ENCODE measurements around the gene SERPINB13.
A peak's percentile ranks its signal among the peaks of the same experiment; 100 is the strongest.

Gene SERPINB13

GRCh38 chr18:63575681-63576080 is 11.5 kb upstream of the SERPINB13 start:
- no peak overlapping the region for H2AK5ac ChIP-seq (ENCODE audit: low read depth, low read length)
- H3K79me1 ChIP-seq (ENCODE audit: low read depth, low read length), result no peaks in the 10 kb centered on the region
- no peak overlapping the region for H3K4me3 ChIP-seq (ENCODE audit: low read length in 2 of 2)
- H3K27ac ChIP-seq (replicated peaks; ENCODE audit: low read length), result no peak overlapping the region
- H3K9ac ChIP-seq (ENCODE audit: low read depth, low read length, poor library complexity), result no peak overlapping the region
- no peak overlapping the region for H3K23ac ChIP-seq (ENCODE audit: low read depth, low read length, poor library complexity)
- DNase-seq (ENCODE audit: low spot score), result no peak
- no peaks in the 10 kb centered on the region for H3K4me1 ChIP-seq (ENCODE audit: control insufficient read depth in 2 of 2, insufficient read depth in 1 of 2, low read depth in 1 of 2, low read length in 2 of 2)
- no peak overlapping the region for H2BK120ac ChIP-seq (ENCODE audit: low read depth, low read length)
- no peak overlapping the region for H4K8ac ChIP-seq (ENCODE audit: low read depth, low read length)
- H3K9me3 ChIP-seq (replicated peaks in 1 of 2; ENCODE audit: control insufficient read depth in 2 of 2, insufficient read depth in 1 of 2, low read depth in 1 of 2, low read length in 2 of 2), result no peaks in the 10 kb centered on the region
- no peak overlapping the region for H2BK5ac ChIP-seq (ENCODE audit: low read length)
- H3K27me3 ChIP-seq (ENCODE audit: control insufficient read depth in 3 of 3, insufficient read depth in 3 of 3, low read depth in 1 of 3, low read length in 3 of 3), result no peaks in the 10 kb centered on the region
- H4K91ac ChIP-seq (ENCODE audit: low read depth, low read length, poor library complexity), result no peak overlapping the region
- H2AFZ ChIP-seq (ENCODE audit: low read length), result no peak overlapping the region
- H3K4ac ChIP-seq (ENCODE audit: low read length), result no peak overlapping the region
- H2BK12ac ChIP-seq (ENCODE audit: low read length), result no peak overlapping the region
- no peak overlapping the region for H3K4me2 ChIP-seq (ENCODE audit: insufficient read depth, low read length, poor library complexity, severe bottlenecking)
- H2BK15ac ChIP-seq (ENCODE audit: low read length), result no peak overlapping the region
- no peaks in the 10 kb centered on the region for H3K36me3 ChIP-seq (replicated peaks in 1 of 2; ENCODE audit: control insufficient read depth in 2 of 2, insufficient read depth in 2 of 2, low read length in 2 of 2)
- no peak overlapping the region for H3K18ac ChIP-seq (ENCODE audit: low read length)
- H3K14ac ChIP-seq (ENCODE audit: low read length), result no peak overlapping the region

- H3K23ac ChIP-seq (ENCODE audit: low read depth, low read length, poor library complexity), result no peak overlapping the region
- H3K36me3 ChIP-seq (replicated peaks in 1 of 2; ENCODE audit: control insufficient read depth in 2 of 2, insufficient read depth in 2 of 2, low read length in 2 of 2), result no peaks in the 10 kb centered on the region
- no peak overlapping the region for H2BK12ac ChIP-seq (ENCODE audit: low read length)
- H2BK5ac ChIP-seq (ENCODE audit: low read length), result no peak overlapping the region
- H3K9me3 ChIP-seq (replicated peaks in 1 of 2; ENCODE audit: control insufficient read depth in 2 of 2, insufficient read depth in 1 of 2, low read depth in 1 of 2, low read length in 2 of 2), result no peaks in the 10 kb centered on the region
- no peak overlapping the region for H3K27ac ChIP-seq (replicated peaks; ENCODE audit: low read length)
- no peaks in the 10 kb centered on the region for H3K27me3 ChIP-seq (ENCODE audit: control insufficient read depth in 3 of 3, insufficient read depth in 3 of 3, low read depth in 1 of 3, low read length in 3 of 3)
- no peak overlapping the region for H3K4me2 ChIP-seq (ENCODE audit: insufficient read depth, low read length, poor library complexity, severe bottlenecking)
- H2BK120ac ChIP-seq (ENCODE audit: low read depth, low read length), result no peak overlapping the region
- no peak overlapping the region for H2BK15ac ChIP-seq (ENCODE audit: low read length)
- H3K14ac ChIP-seq (ENCODE audit: low read length), result no peak overlapping the region
- no peak overlapping the region for H4K8ac ChIP-seq (ENCODE audit: low read depth, low read length)
- H3K18ac ChIP-seq (ENCODE audit: low read length), result no peak overlapping the region
- H3K4me3 ChIP-seq (ENCODE audit: low read length in 2 of 2), result no peak overlapping the region
- no CpG with 5 or more reads among the region's 5 CpGs for WGBS, 2 donors (ENCODE audit: extremely low coverage in 2 of 2, insufficient read length in 2 of 2, insufficient replicate concordance in 1 of 2)
- H3K9ac ChIP-seq (ENCODE audit: low read depth, low read length, poor library complexity), result no peak overlapping the region
- peak; percentile 67 for DNase-seq (ENCODE audit: low spot score)
- H4K91ac ChIP-seq (ENCODE audit: low read depth, low read length, poor library complexity), result no peak overlapping the region
- H2AFZ ChIP-seq (ENCODE audit: low read length), result no peak overlapping the region
- no peaks in the 10 kb centered on the region for H3K79me1 ChIP-seq (ENCODE audit: low read depth, low read length)
- no peak overlapping the region for H2AK5ac ChIP-seq (ENCODE audit: low read depth, low read length)
- no peaks in the 10 kb centered on the region for H3K4me1 ChIP-seq (ENCODE audit: control insufficient read depth in 2 of 2, insufficient read depth in 1 of 2, low read depth in 1 of 2, low read length in 2 of 2)
- no peak overlapping the region for H3K4ac ChIP-seq (ENCODE audit: low read length)
Observed at GRCh38 chr18:63578357-63578958, 8.7 kb upstream of the SERPINB13 start.

DNA sequence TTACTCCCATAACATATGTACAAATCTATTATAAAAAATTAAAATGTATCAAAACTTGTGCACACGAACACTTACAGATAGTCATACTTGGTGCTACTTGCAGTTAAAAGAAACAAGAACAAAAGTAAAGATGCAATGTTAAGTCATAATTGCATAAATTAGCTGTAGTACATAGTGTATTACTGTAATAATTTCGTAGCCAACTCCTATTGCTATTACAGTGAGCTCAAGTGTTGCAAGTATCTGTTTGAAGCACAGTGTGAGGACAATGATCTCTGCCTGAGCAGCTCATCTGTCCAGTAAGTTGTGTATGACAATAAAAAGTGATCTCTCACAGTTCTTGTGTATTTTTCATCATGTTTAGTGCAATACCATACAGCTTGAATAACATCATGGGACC is 7.5 kb upstream of the SERPINB13 start:
- DNase-seq (ENCODE audit: low spot score), result no peak
- Histone ChIP-seq H3K23ac (ENCODE audit: low read depth, low read length, poor library complexity) (no peak overlapping the region), H2BK120ac (ENCODE audit: low read depth, low read length) (no peak overlapping the region), H3K4me1 (ENCODE audit: control insufficient read depth in 2 of 2, insufficient read depth in 1 of 2, low read depth in 1 of 2, low read length in 2 of 2) (no peaks in the 10 kb centered on the region), H2AFZ (ENCODE audit: low read length) (no peak overlapping the region), H3K9me3 (replicated peaks in 1 of 2; ENCODE audit: control insufficient read depth in 2 of 2, insufficient read depth in 1 of 2, low read depth in 1 of 2, low read length in 2 of 2) (no peaks in the 10 kb centered on the region), H3K14ac (ENCODE audit: low read length) (no peak overlapping the region), H2BK12ac (ENCODE audit: low read length) (no peak overlapping the region), H3K4ac (ENCODE audit: low read length) (no peak overlapping the region), H3K18ac (ENCODE audit: low read length) (no peak overlapping the region), H3K79me1 (ENCODE audit: low read depth, low read length) (no peaks in the 10 kb centered on the region), H3K27ac (replicated peaks; ENCODE audit: low read length) (no peak overlapping the region), H3K4me3 (ENCODE audit: low read length in 2 of 2) (no peak overlapping the region), H3K27me3 (ENCODE audit: control insufficient read depth in 3 of 3, insufficient read depth in 3 of 3, low read depth in 1 of 3, low read length in 3 of 3) (no peaks in the 10 kb centered on the region), H3K36me3 (replicated peaks in 1 of 2; ENCODE audit: control insufficient read depth in 2 of 2, insufficient read depth in 2 of 2, low read length in 2 of 2) (no peaks in the 10 kb centered on the region), H2BK15ac (ENCODE audit: low read length) (no peak overlapping the region), H4K91ac (ENCODE audit: low read depth, low read length, poor library complexity) (no peak overlapping the region), H4K8ac (ENCODE audit: low read depth, low read length) (no peak overlapping the region), H3K9ac (ENCODE audit: low read depth, low read length, poor library complexity) (no peak overlapping the region), H2BK5ac (ENCODE audit: low read length) (no peak overlapping the region), H2AK5ac (ENCODE audit: low read depth, low read length) (no peak overlapping the region), H3K4me2 (ENCODE audit: insufficient read depth, low read length, poor library complexity, severe bottlenecking) (no peak overlapping the region)
- WGBS, 2 donors (ENCODE audit: extremely low coverage in 2 of 2, insufficient read length in 2 of 2, insufficient replicate concordance in 1 of 2), result no CpG with 5 or more reads among the region's 2 CpGs

DNA sequence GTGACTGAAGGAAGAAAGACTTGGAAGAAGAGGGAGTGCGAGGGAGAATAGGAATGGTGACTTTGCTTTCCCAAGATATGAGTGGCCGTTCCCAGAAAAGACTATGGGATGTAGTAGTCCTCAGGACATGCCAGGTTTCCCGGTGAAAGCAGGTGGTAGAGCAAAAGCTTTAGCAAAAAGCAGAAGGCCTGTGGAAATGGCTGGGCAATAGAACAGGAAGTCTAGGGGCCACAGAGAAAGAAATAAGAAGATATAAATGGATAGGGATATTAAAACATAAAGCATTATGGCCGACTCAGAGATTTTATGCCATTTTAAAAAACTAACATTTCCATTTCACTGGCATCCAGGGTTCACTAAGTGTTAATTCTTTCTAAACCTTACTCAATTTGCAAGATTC is 1.2 kb upstream of the SERPINB13 start:
- H4K91ac ChIP-seq (ENCODE audit: low read depth, low read length, poor library complexity), result no peak overlapping the region
- no peaks in the 10 kb centered on the region for H3K36me3 ChIP-seq (replicated peaks in 1 of 2; ENCODE audit: control insufficient read depth in 2 of 2, insufficient read depth in 2 of 2, low read length in 2 of 2)
- H2AFZ ChIP-seq (ENCODE audit: low read length), result no peak overlapping the region
- no peak overlapping the region for H4K8ac ChIP-seq (ENCODE audit: low read depth, low read length)
- H2AK5ac ChIP-seq (ENCODE audit: low read depth, low read length), result no peak overlapping the region
- no peaks in the 10 kb centered on the region for H3K4me1 ChIP-seq (ENCODE audit: control insufficient read depth in 2 of 2, insufficient read depth in 1 of 2, low read depth in 1 of 2, low read length in 2 of 2)
- DNase-seq (ENCODE audit: low spot score), result no peak
- H3K4ac ChIP-seq (ENCODE audit: low read length), result no peak overlapping the region
- no peak overlapping the region for H3K14ac ChIP-seq (ENCODE audit: low read length)
- H3K27ac ChIP-seq (replicated peaks; ENCODE audit: low read length), result no peak overlapping the region
- no peak overlapping the region for H3K9ac ChIP-seq (ENCODE audit: low read depth, low read length, poor library complexity)
- H3K79me1 ChIP-seq (ENCODE audit: low read depth, low read length), result no peaks in the 10 kb centered on the region
- WGBS, 2 donors (ENCODE audit: extremely low coverage in 2 of 2, insufficient read length in 2 of 2, insufficient replicate concordance in 1 of 2), result no CpG with 5 or more reads among the region's 4 CpGs
- no peak overlapping the region for H3K18ac ChIP-seq (ENCODE audit: low read length)
- H3K4me3 ChIP-seq (ENCODE audit: low read length in 2 of 2), result no peak overlapping the region
- no peaks in the 10 kb centered on the region for H3K9me3 ChIP-seq (replicated peaks in 1 of 2; ENCODE audit: control insufficient read depth in 2 of 2, insufficient read depth in 1 of 2, low read depth in 1 of 2, low read length in 2 of 2)
- no peak overlapping the region for H2BK15ac ChIP-seq (ENCODE audit: low read length)
- no peak overlapping the region for H2BK5ac ChIP-seq (ENCODE audit: low read length)
- H2BK12ac ChIP-seq (ENCODE audit: low read length), result no peak overlapping the region
- peaks cover 0 to 6% (median 0%) of the 10 kb centered on the region in 3 experiments for H3K27me3 ChIP-seq (ENCODE audit: control insufficient read depth in 3 of 3, insufficient read depth in 3 of 3, low read depth in 1 of 3, low read length in 3 of 3)
- no peak overlapping the region for H2BK120ac ChIP-seq (ENCODE audit: low read depth, low read length)
- no peak overlapping the region for H3K4me2 ChIP-seq (ENCODE audit: insufficient read depth, low read length, poor library complexity, severe bottlenecking)
- no peak overlapping the region for H3K23ac ChIP-seq (ENCODE audit: low read depth, low read length, poor library complexity)

All from neuronal stem cell (in vitro differentiated cells).